Left hindlimb (tissue), 1 donor: ENCODE data around the gene ACTL6B.

Experiments
- DNase-seq: peaks from one replicate; pipeline ENCODE4 v3.0.0-alpha.2; 2018

ACTL6B gene

GRCh38 chr7:100599911-100600729 lies 56.1 kb downstream of the ACTL6B start:
- DNase-seq: no peak

- no peak for DNase-seq
Measured at GRCh38 chr7:100598425-100598824, 57.8 kb downstream of the ACTL6B start.

- no peak for DNase-seq
Measured at GRCh38 chr7:100595188-100595587, 61.1 kb downstream of the ACTL6B start.
